ENCODE results near the gene FHIT.

FHIT gene

DNA sequence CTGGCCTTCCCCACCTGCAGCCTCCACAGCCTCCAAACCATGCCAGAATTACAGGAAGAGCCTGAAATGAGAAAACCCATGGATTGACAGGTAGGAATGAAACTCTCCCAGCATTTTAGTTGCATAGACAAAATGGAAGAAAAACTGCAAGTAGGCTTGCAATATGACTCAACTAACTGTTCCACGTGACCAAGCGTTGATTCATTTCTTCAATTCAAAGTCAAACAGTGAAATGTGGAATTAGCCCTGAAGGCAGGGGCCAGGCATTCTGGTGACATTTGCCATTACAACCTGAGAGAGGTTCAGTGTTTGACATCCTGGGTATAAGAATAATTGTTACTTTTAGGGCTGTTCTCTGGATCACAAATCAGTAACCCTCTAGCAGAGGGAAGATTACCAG lies 1525.0 kb downstream of the FHIT start:
- no peak for DNase-seq (ENCODE audit: low read depth in 2 of 2)

- no peak for DNase-seq (ENCODE audit: low read depth in 2 of 2)
These were observed 1533.5 kb downstream of the FHIT start for GRCh38 chr3:59717679-59718205.

DNA sequence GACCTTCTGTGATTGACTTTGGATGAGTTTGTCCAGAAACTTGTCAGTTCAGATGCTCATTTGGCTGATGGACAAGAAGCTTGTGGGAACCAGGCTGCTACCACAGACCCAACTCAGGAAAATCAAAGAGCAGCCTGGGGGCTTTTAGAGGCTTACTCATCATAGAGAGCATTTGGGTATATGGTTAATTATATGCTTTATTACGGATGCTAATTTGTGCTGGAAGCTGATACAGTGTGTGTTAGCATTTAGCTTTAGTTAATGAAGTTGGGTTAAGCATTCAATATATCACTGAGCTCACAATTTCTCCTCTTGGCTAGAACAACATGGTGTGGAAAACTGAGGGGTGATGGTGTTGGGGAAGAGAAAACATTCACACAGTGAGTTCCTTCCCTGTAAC lies 1537.2 kb downstream of the FHIT start:
- DNase-seq (ENCODE audit: low read depth in 2 of 2) = no peak

GRCh38 chr3:59710554-59710953 lies 1540.7 kb downstream of the FHIT start:
- no peak for DNase-seq (ENCODE audit: low read depth in 2 of 2)

DNA sequence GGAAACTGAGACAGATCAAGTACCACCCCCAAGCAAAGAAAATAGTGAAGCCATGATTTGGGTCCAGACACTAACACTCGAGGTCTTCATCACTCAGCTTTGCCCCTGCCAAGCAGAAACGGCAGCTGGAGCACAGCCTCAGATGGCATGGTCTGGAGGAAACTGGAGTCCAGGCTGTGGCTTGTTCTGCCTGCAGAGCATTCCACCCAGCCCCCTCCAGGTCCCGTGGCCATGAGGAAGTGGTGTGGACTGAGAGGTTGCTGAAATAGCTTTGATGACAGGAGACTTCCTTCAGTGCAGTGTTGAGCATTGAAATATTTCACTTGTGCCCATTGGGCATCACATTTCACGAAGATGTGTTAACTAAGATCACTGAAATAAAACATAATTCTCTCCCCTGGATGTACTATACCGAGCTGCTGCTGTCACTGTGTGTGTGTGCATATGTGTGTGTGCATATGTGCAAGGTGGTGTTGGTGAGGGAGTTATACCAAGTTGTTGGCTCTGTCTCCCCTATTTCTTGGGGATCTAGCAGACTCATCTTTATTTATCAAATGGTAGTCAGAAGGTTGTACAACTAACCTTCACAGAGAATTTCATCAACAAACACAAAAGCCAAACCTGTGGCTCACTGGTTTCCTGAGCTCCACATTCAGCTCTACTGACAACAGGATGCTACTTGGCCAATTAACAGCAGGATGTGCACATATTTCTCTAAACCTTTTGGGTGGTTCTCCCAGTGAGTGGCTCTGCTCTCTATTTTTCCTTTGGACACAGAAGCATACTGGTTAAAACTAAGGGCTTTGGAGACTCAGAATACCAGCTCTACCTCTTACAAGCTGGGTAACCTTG lies 1541.3 kb downstream of the FHIT start:
- DNase-seq (ENCODE audit: low read depth in 2 of 2) = no peak

GRCh38 chr3:59708202-59708601 lies 1543.0 kb downstream of the FHIT start:
- no peak for DNase-seq (ENCODE audit: low read depth in 2 of 2)

- no peak for DNase-seq (ENCODE audit: low read depth in 2 of 2)
These were observed 1547.0 kb downstream of the FHIT start for GRCh38 chr3:59704292-59704691.

- no peak for DNase-seq (ENCODE audit: low read depth in 2 of 2)
These were observed 1551.5 kb downstream of the FHIT start for GRCh38 chr3:59699648-59700320.

Data from stimulated activated CD4-positive, alpha-beta T cell treated with anti-CD3 and anti-CD28 coated beads, Interleukin-12 subunit alpha, Interleukin-12 subunit beta, amount 100 ng/mL, for 24 hours (primary cell).